Transverse colon (tissue), 3 donors: ENCODE measurements around the gene FOXP1.

Experiments
- EP300 ChIP-seq: sonication (generic); formaldehyde crosslinking; IDR thresholded peaks from one replicate; pipeline ENCODE4 v1.6.1; 2017; ENCODE audit warnings: antibody characterized with exemption, low read depth
- POLR2A ChIP-seq: fragments of 450-650 bp; IDR thresholded peaks from one replicate; pipeline ENCODE4 v1.6.1; 2016; ENCODE audit warnings: antibody characterized with exemption, mild to moderate bottlenecking, moderate library complexity
- TF ChIP-seq, protein P1 (sequence below), 5 experiments: fragments of 200-600 bp in 3 of 5; fragments of 450-650 bp in 2 of 5; sonication (generic) in 3 of 5; IDR thresholded peaks; 1 replicate in 2 of 5; 2 replicates in 3 of 5; pipeline ENCODE4 v1.5.1; 2016 to 2017; ENCODE audit warnings: antibody characterized with exemption in 5 of 5, inconsistent platforms in 3 of 5, mild to moderate bottlenecking in 2 of 5, moderate library complexity in 1 of 5

DNA sequence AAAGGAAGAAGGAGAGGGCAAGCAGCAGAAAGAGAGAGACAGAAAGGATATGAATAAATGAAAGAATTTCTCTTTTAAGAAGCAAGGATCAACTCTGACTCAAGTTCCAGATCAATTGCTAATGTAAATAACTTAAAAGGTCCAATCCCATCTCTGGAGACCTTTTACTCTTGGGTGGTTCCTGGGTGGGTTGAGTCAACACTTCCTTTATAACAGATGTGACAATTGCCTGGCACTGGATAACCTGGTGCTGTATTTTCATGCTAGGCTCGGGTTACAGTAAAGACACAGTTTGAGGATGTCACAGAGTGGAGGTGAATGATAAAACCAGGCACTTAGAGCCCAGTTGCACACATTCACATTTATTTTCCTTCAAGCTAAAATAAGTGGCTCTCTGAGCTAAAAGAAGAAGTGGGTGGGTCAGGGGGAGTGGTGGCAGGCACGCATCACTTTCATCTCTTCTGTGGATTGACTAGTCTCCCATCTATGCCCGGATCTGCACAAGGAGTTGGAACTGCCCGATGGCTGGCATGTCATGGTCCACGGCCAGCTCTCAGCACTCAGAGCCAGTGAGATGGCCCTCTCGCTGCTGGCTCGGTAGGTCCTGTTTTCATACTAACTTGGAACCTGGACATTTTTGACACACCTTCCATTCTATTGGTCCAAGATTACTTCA, 465.8 kb downstream of the FOXP1 start:
- no peak for TF ChIP-seq POLR2A
- TF ChIP-seq, protein P1, sequence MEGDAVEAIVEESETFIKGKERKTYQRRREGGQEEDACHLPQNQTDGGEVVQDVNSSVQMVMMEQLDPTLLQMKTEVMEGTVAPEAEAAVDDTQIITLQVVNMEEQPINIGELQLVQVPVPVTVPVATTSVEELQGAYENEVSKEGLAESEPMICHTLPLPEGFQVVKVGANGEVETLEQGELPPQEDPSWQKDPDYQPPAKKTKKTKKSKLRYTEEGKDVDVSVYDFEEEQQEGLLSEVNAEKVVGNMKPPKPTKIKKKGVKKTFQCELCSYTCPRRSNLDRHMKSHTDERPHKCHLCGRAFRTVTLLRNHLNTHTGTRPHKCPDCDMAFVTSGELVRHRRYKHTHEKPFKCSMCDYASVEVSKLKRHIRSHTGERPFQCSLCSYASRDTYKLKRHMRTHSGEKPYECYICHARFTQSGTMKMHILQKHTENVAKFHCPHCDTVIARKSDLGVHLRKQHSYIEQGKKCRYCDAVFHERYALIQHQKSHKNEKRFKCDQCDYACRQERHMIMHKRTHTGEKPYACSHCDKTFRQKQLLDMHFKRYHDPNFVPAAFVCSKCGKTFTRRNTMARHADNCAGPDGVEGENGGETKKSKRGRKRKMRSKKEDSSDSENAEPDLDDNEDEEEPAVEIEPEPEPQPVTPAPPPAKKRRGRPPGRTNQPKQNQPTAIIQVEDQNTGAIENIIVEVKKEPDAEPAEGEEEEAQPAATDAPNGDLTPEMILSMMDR (IDR thresholded peaks at IDR 0.05) = no peak
- no peak for TF ChIP-seq EP300
